Naive B cell (primary cell): ENCODE results near the gene FAM13B. TPM values are rescaled to one million over a fixed set of nuclear protein-coding genes. Genes with fewer than 3 reads are reported as not detected.
A peak's percentile ranks its signal among the peaks of the same experiment; 100 is the strongest.

Source experiments
- ATAC-seq, 2 donors: fragments of 150-1000 bp; cut with Tn5 transposase; 2 replicates each; pipeline ENCODE4 v1.10.0; 2021; ENCODE audit warnings: low read depth in 2 of 2, mild to moderate bottlenecking in 2 of 2, moderate library complexity in 2 of 2
- DNase-seq: peaks from one replicate; pipeline ENCODE4 v3.0.0; 2022
- H3K27ac Mint-ChIP-seq, 6 donors: one replicate each; pipeline ENCODE4 v1.8.0; 2020 to 2022; ENCODE audit warnings: mild to moderate bottlenecking in 6 of 6, mixed read lengths in 6 of 6, moderate library complexity in 5 of 6, inconsistent platforms in 2 of 6
- H3K27me3 Mint-ChIP-seq, 3 donors: one replicate each; pipeline ENCODE4 v1.8.0; 2021 to 2022; ENCODE audit warnings: mixed read lengths in 3 of 3, mild to moderate bottlenecking in 1 of 3
- H3K36me3 Mint-ChIP-seq, 2 donors: one replicate each; pipeline ENCODE4 v1.8.0; 2020 to 2022; ENCODE audit warnings: mixed read lengths in 2 of 2, inconsistent platforms in 1 of 2, mild to moderate bottlenecking in 1 of 2
- H3K4me1 Mint-ChIP-seq, 3 donors: one replicate each; pipeline ENCODE4 v1.8.0; 2020 to 2022; ENCODE audit warnings: mixed read lengths in 3 of 3, inconsistent platforms in 1 of 3, mild to moderate bottlenecking in 1 of 3, moderate library complexity in 1 of 3
- H3K4me3 Mint-ChIP-seq, 8 donors: one replicate each; pipeline ENCODE4 v1.8.0; 2020 to 2022; ENCODE audit warnings: mild to moderate bottlenecking in 8 of 8, mixed read lengths in 8 of 8, moderate library complexity in 8 of 8, inconsistent platforms in 2 of 8
- H3K9me3 Mint-ChIP-seq, 7 donors: one replicate each; pipeline ENCODE4 v1.8.0; 2020 to 2022; ENCODE audit warnings: mixed read lengths in 7 of 7, mild to moderate bottlenecking in 5 of 7, inconsistent platforms in 2 of 7, moderate library complexity in 1 of 7
- polyA plus RNA-seq, 6 donors: library from polyadenylated mRNA; unstranded; fragments of 300-500 nt; fragmentation: Illumina TruSeq; gene quantifications; one replicate each; pipeline ENCODE4 v1.2.3, GENCODE V29; 2021; ENCODE audit warnings: low read depth in 6 of 6

FAM13B gene
- polyA plus RNA-seq, 6 donors from 2014 or later = 34.6 to 50.7 (median 41.0) TPM

- ATAC-seq (no peak), DNase-seq (no peak)
- Mint-ChIP-seq H3K9me3 (no peaks in the 10 kb centered on the region), H3K4me1 (peaks cover 31 to 79% (median 53%) of the 10 kb centered on the region in 3 donors), H3K4me3 (peak overlapping the region in 7 of 8 donors; percentile 14 to 64 (median 47)), H3K27ac (peak overlapping the region; percentile 69 to 95 (median 80)), H3K27me3 (no peaks in the 10 kb centered on the region), H3K36me3 (peaks cover 0 to 4% of the 10 kb centered on the region in 2 donors)
Measured at GRCh38 chr5:137896560-137896959, 136.3 kb downstream of the FAM13B start.

- no peaks in the 10 kb centered on the region for H3K27me3 Mint-ChIP-seq
- no peaks in the 10 kb centered on the region for H3K36me3 Mint-ChIP-seq
- DNase-seq (no peak), ATAC-seq (no peak)
- peaks cover 20 to 66% (median 46%) of the 10 kb centered on the region in 3 donors for H3K4me1 Mint-ChIP-seq
- H3K9me3 Mint-ChIP-seq = no peaks in the 10 kb centered on the region
- peak overlapping the region in 2 of 8 donors; percentile 4 to 26 for H3K4me3 Mint-ChIP-seq
- H3K27ac Mint-ChIP-seq = peak overlapping the region in 4 of 6 donors; percentile 8 to 83 (median 70)
Measured at GRCh38 chr5:137894586-137894985, 138.3 kb downstream of the FAM13B start.

GRCh38 chr5:137891849-137892248 lies 141.0 kb downstream of the FAM13B start:
- Mint-ChIP-seq H3K36me3 (no peaks in the 10 kb centered on the region), H3K27ac (peak overlapping the region in 1 of 6 donors; percentile 33), H3K4me3 (no peak overlapping the region), H3K9me3 (no peaks in the 10 kb centered on the region), H3K27me3 (no peaks in the 10 kb centered on the region), H3K4me1 (peaks cover 31 to 61% (median 55%) of the 10 kb centered on the region in 3 donors)
- no peak for ATAC-seq
- no peak for DNase-seq

GRCh38 chr5:137890845-137891244 lies 142.0 kb downstream of the FAM13B start:
- peaks cover 29 to 59% (median 54%) of the 10 kb centered on the region in 3 donors for H3K4me1 Mint-ChIP-seq
- DNase-seq = no peak
- H3K9me3 Mint-ChIP-seq = no peaks in the 10 kb centered on the region
- H3K36me3 Mint-ChIP-seq = no peaks in the 10 kb centered on the region
- no peak for ATAC-seq
- H3K27ac Mint-ChIP-seq = peak overlapping the region in 1 of 6 donors; percentile 26
- no peaks in the 10 kb centered on the region for H3K27me3 Mint-ChIP-seq
- H3K4me3 Mint-ChIP-seq = peak overlapping the region in 3 of 8 donors; percentile 40 to 96 (median 65)

GRCh38 chr5:137888863-137889759 lies 143.8 kb downstream of the FAM13B start, which contains the start of gene PKD2L2:
TSS of gene PKD2L2 (plus strand) at chr5:137889457. CDS start at chr5:137889492, 35 bp downstream.
- H3K4me3 Mint-ChIP-seq = peak within 1 kb of the TSS; percentile 88 to 96 (median 95)
- no peaks in the 10 kb centered on the region for H3K27me3 Mint-ChIP-seq
- peaks cover 26 to 45% (median 41%) of the 10 kb centered on the region in 3 donors for H3K4me1 Mint-ChIP-seq
- DNase-seq = peak; percentile 85
- ATAC-seq = peak; percentile 98
- no peaks in the 10 kb centered on the region for H3K9me3 Mint-ChIP-seq
- H3K36me3 Mint-ChIP-seq = no peaks in the 10 kb centered on the region
- peak within 1 kb of the TSS; percentile 94 to 98 (median 96) for H3K27ac Mint-ChIP-seq

- H3K4me1 Mint-ChIP-seq = peaks cover 20 to 44% (median 35%) of the 10 kb centered on the region in 3 donors
Measured at GRCh38 chr5:137888466-137888862, 144.4 kb downstream of the FAM13B start.

More at GRCh38 chr5:137888466-137888862, 144.4 kb downstream of the FAM13B start:
- H3K27me3 Mint-ChIP-seq = no peaks in the 10 kb centered on the region
- ATAC-seq (no peak), DNase-seq (no peak)
- no peaks in the 10 kb centered on the region for H3K36me3 Mint-ChIP-seq
- peak overlapping the region; percentile 88 to 96 (median 95) for H3K4me3 Mint-ChIP-seq
- no peaks in the 10 kb centered on the region for H3K9me3 Mint-ChIP-seq
- H3K27ac Mint-ChIP-seq = peak overlapping the region; percentile 94 to 98 (median 96)

Other genes starting within 250 kb of the FAM13B start
- gene MYOT, start 165.2 kb downstream of the FAM13B start, polyA plus RNA-seq = under 1 TPM in 4 of 6 donors, not detected in 2; 0.17 to 0.36 (median 0.21) TPM
- gene PKD2L2, start 143.6 kb downstream of the FAM13B start, polyA plus RNA-seq = 1 to 10 TPM in 1 of 6 donors, under 1 TPM in 5; 0.19 to 1.0 (median 0.56) TPM
- not detected for gene WNT8A, start 51.0 kb upstream of the FAM13B start, polyA plus RNA-seq
- gene NME5, start 106.3 kb upstream of the FAM13B start, polyA plus RNA-seq = not detected
- 10 to 100 TPM; 11.2 to 38.2 (median 26.2) TPM for gene BRD8, start 145.6 kb upstream of the FAM13B start, polyA plus RNA-seq
- gene KIF20A, start 146.0 kb upstream of the FAM13B start, polyA plus RNA-seq = not detected
- 10 to 100 TPM; 12.6 to 26.0 (median 14.1) TPM for gene CDC23, start 180.2 kb upstream of the FAM13B start, polyA plus RNA-seq
- gene GFRA3, start 241.5 kb upstream of the FAM13B start, polyA plus RNA-seq = not detected